Skeletal muscle satellite cell (primary cell): ENCODE data around the gene IQGAP2.

Experiments
- H3K27me3 ChIP-seq: 2 replicates; pipeline ENCODE4 v1.7.0; 2013; ENCODE audit warnings: low read length; ENCODE audit not compliant: control insufficient read depth, insufficient read depth
- H3K36me3 ChIP-seq: 2 replicates; pipeline ENCODE4 v1.7.0; 2013; ENCODE audit warnings: mild to moderate bottlenecking, control low read depth, low read length; ENCODE audit not compliant: insufficient read depth
- H3K4me1 ChIP-seq: 2 replicates; pipeline ENCODE4 v1.7.0; 2013; ENCODE audit warnings: low read length; ENCODE audit not compliant: control insufficient read depth, insufficient read depth
- H3K4me2 ChIP-seq: 2 replicates; pipeline ENCODE4 v1.7.0; 2013; ENCODE audit warnings: mild to moderate bottlenecking, low read length
- H3K4me3 ChIP-seq: 2 replicates; pipeline ENCODE4 v1.7.0; 2013; ENCODE audit warnings: low read length
- H3K9ac ChIP-seq: 2 replicates; pipeline ENCODE4 v1.7.0; 2013; ENCODE audit warnings: mild to moderate bottlenecking, low read depth, low read length, moderate library complexity
- H3K9me3 ChIP-seq: replicated peaks from 2 replicates; pipeline ENCODE4 v1.7.0; 2013; ENCODE audit warnings: mild to moderate bottlenecking, control low read depth, low read length

IQGAP2 gene

DNA sequence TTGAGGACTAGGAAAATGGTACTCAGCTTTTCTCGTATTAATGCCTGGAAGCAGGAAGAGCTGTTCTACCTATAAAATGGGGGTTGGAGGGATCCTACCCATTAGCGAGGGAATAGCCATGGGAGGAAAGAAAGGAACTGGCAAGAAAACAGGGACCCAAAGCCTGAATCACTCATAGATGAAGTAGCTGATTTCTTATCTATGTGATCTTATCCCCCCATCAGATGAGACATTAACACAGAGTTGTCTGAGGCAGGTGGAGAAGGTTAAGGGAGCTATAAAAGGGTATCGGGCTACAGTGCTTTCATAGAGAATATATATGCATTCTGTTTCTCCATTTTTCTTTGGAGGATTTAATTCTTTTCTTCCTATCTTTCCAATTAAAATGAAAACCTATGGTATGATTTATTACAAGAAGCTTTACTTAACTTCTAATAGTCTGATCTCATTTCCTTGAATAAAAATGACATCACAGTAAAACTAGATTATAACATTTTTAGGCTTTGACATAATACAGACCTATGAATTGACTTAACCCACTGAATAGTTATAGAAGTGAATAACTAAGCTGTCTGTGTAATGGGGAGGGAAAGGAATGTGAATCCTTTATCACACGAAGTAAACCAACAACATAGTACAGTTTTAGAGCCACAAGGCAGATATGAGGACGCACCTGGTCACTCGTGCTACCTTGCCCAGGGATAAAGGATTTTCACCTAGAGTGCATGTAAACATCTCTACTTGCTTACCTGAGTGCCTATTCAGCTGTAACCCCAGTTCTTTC, 39.0 kb downstream of the IQGAP2 start:
- Histone ChIP-seq H3K4me1 (no peaks in the 10 kb centered on the region), H3K36me3 (no peaks in the 10 kb centered on the region), H3K4me3 (no peak overlapping the region), H3K4me2 (no peak overlapping the region), H3K27me3 (no peaks in the 10 kb centered on the region), H3K9me3 (no peaks in the 10 kb centered on the region), H3K9ac (no peak overlapping the region)

DNA sequence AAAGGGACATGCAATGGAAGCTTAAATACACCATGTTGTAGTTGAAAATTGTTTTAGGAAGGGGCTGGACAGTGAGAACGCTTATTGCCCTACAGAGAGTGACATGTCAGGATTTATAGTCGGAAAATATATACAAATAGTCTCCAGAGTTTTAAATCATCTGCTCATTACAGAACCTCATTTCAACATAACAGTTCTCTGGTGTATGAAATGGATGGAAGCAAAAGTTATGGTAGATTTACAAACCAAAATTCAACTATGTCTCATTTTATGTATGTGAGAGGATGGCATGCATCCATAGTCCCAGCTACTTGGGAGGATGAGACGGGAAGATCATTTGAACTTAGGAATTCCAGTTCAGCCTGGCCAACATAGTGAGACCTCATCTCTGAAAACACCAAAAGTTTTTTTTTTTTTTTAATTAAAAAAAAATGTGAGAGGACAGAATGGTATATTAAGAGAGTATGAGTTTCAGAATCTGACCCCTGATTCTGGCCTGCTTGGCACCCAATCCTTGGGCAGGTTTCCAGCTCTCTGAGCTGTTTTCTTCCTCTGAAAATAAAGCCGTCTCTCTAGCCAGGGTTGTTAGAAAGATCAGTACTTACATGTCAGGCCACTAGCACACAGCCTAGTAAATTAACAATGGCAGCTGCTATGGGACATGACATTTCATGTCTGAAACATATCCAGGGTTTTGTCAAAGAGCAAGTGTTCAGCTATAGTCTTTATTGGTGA, 40.1 kb downstream of the IQGAP2 start:
- H3K36me3 ChIP-seq = no peaks in the 10 kb centered on the region
- no peaks in the 10 kb centered on the region for H3K4me1 ChIP-seq
- no peak overlapping the region for H3K9ac ChIP-seq
- H3K27me3 ChIP-seq = no peaks in the 10 kb centered on the region
- H3K9me3 ChIP-seq = no peaks in the 10 kb centered on the region
- no peak overlapping the region for H3K4me2 ChIP-seq
- no peak overlapping the region for H3K4me3 ChIP-seq

DNA sequence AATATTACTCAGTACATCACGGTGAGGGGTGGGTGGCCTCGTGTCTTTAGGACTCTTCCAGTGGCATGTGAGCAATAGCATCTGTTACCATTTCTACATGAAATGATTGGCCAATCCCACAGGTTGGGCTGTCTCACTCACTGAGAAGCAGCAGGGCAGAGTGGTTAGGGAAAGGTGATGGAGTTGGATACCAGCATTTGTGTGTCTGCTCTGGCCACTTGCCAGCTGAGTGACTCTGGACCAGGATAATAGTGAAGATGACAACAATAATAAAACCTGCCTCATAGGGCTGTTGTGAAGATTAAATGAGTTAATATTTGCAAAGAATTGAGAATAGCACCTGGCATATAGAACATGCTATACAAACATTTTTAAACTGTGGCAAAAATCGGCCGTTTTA, 42.0 kb downstream of the IQGAP2 start:
- Histone ChIP-seq H3K4me2 (no peak overlapping the region), H3K9me3 (no peaks in the 10 kb centered on the region), H3K9ac (no peak overlapping the region), H3K4me3 (no peak overlapping the region), H3K4me1 (no peaks in the 10 kb centered on the region), H3K36me3 (no peaks in the 10 kb centered on the region), H3K27me3 (peaks cover 6% of the 10 kb centered on the region)

DNA sequence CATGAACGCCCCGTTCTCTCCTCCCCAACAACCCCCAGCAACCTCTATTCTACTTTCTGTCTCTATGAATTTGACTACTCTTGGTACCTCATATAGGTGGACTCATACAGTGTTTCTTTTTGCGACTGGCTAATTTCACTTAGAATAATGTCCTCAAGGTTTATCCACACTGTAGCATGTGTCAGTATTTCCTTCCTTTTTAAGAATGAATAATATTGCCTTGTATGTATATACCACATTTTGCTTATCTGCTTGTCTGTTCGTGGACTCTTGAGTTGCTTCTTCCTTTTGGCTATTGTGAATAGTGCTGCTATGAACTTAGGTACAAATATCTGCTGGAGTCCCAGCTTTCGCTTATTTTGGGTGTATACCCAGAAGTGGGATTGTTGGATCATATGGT, 42.7 kb downstream of the IQGAP2 start:
- no peaks in the 10 kb centered on the region for H3K9me3 ChIP-seq
- H3K4me1 ChIP-seq = no peaks in the 10 kb centered on the region
- H3K36me3 ChIP-seq = no peaks in the 10 kb centered on the region
- no peak overlapping the region for H3K4me2 ChIP-seq
- no peak overlapping the region for H3K9ac ChIP-seq
- no peak overlapping the region for H3K4me3 ChIP-seq
- peaks cover 6% of the 10 kb centered on the region for H3K27me3 ChIP-seq

DNA sequence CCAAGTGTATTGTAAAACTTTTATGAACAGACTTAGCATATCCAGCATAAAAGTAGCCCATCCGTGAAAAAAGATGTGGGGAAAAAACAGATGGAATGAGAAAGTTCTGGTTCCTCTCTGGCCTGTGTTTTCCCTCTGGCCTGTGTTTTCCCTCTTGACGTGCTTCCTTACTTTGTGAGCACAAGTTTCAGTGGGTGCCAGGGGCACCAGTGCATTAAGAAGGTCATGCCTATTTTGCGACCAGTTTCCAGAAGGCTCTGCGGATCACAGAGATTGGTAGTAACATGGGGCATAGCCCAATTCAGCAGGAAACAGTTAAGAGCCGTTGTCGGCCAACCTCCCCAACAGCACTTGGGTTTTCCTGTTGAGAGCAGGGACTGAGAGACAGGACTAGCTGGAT, 43.7 kb downstream of the IQGAP2 start:
- no peak overlapping the region for H3K4me3 ChIP-seq
- H3K4me1 ChIP-seq = no peaks in the 10 kb centered on the region
- H3K9me3 ChIP-seq = no peaks in the 10 kb centered on the region
- no peak overlapping the region for H3K9ac ChIP-seq
- H3K27me3 ChIP-seq = peaks cover 6% of the 10 kb centered on the region
- no peak overlapping the region for H3K4me2 ChIP-seq
- no peaks in the 10 kb centered on the region for H3K36me3 ChIP-seq

- H3K9me3 ChIP-seq = no peaks in the 10 kb centered on the region
- no peak overlapping the region for H3K4me2 ChIP-seq
- no peak overlapping the region for H3K4me3 ChIP-seq
- no peak overlapping the region for H3K9ac ChIP-seq
- H3K36me3 ChIP-seq = no peaks in the 10 kb centered on the region
- H3K4me1 ChIP-seq = no peaks in the 10 kb centered on the region
- peaks cover 6% of the 10 kb centered on the region for H3K27me3 ChIP-seq
These were observed 46.5 kb downstream of the IQGAP2 start for GRCh38 chr5:76449606-76450005.

- no peaks in the 10 kb centered on the region for H3K4me1 ChIP-seq
- no peaks in the 10 kb centered on the region for H3K36me3 ChIP-seq
- H3K9ac ChIP-seq = no peak overlapping the region
- no peaks in the 10 kb centered on the region for H3K9me3 ChIP-seq
- peaks cover 6% of the 10 kb centered on the region for H3K27me3 ChIP-seq
- no peak overlapping the region for H3K4me3 ChIP-seq
- H3K4me2 ChIP-seq = no peak overlapping the region
These were observed 47.0 kb downstream of the IQGAP2 start for GRCh38 chr5:76450054-76450453.

DNA sequence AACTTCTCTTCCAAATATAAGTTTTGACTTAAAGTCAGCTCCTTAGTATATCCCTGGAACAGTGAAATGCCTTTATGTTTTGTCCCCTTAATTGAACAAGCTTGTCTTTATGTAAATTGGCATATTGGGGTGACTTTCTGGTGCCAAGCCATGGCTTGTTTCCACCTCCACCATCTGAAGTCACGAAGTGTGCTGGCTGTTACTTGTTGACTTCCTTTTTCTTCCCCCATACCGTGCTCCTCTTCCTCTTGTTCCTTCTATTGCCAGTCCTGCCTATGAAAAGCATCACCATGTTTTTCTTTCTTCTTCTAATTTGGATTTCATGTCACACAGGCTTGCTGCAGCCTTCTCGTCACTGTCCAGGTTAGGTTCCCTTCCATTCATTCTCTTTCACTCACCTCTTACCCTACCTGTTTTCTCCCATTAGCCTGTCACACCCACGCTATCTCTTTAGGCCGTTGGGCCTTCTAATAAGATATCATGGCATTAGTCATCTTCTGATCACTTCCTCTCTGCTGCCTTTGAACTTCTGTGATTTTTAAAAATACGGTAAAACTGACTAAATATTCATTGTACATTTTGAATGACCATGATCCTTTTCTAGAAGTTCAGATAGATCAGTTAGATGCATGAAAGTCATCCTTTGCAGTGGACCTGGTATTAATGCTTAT, 48.1 kb downstream of the IQGAP2 start:
- H3K4me1 ChIP-seq = no peaks in the 10 kb centered on the region
- no peaks in the 10 kb centered on the region for H3K36me3 ChIP-seq
- H3K4me2 ChIP-seq = no peak overlapping the region
- no peak overlapping the region for H3K9ac ChIP-seq
- no peak overlapping the region for H3K4me3 ChIP-seq
- H3K9me3 ChIP-seq = no peaks in the 10 kb centered on the region
- H3K27me3 ChIP-seq = peaks cover 6% of the 10 kb centered on the region

DNA sequence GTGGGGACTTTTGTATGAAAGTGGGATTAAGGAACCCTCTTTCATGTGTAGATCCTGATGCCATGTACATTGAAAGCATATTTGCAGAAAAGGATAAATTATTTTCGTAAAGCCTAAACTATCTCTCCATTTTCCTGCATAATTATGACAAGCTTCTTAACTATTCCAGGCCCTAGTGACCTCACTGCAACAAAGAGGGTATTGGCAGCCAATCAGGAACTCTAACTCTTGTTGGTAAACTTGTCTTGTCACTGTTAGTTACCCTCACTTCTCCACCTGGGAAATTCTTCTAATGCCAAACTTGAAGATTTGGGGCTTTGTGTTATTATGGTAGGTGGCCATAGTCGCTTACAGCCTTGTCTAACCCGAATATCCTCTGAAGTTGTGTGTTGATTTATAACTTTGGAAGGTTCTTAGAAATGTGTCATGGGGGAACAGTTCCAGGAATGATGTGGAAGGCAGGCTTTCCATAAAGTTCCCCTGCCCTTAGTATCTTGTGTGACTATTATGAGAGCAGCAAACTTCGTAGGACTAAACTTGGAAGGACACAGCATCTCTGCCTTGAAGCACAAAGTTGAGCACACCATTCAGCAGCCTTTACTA, 52.5 kb downstream of the IQGAP2 start:
- Histone ChIP-seq H3K9me3 (no peaks in the 10 kb centered on the region), H3K9ac (no peak overlapping the region), H3K36me3 (no peaks in the 10 kb centered on the region), H3K4me3 (no peak overlapping the region), H3K27me3 (no peaks in the 10 kb centered on the region), H3K4me1 (no peaks in the 10 kb centered on the region), H3K4me2 (no peak overlapping the region)

GRCh38 chr5:76456258-76456657, 53.2 kb downstream of the IQGAP2 start:
- H3K4me3 ChIP-seq = no peak overlapping the region
- no peaks in the 10 kb centered on the region for H3K27me3 ChIP-seq

DNA sequence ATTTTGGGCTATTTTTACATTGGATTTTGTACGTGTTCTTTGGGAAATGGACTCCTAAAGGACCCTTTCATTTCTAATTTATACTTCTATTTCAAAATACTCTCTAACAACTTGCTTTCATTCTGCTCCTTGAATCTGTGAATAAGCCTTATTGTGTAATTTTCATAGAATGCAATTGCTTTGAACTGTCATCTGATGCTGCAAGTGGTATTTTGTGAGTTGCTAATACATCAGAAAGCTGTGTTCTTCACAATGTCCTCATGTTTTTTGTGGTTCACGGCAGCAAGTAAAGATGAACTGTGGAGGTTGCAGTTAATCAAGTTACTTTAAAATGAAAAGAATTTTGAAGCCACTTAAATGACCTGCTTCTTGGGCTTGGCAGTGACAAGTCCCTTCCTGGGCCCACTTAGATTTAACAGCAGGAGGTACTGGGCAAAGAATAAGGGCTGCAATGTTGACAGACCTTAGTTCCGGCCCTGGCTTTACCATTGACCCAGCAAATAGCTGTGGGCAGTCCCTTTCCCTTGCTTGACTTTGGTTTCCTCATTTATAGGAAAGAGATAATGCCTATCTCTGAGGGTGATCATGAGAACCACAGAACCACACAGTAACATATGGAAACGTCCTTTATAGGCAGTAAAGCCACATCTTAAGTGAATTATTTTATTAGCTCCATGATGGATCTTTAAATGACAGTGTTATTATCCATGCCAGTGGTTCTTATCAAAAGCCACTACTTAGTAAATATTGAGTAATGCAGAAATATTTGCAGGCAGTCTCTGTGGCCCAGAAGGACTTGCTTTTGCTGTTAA, 54.8 kb downstream of the IQGAP2 start:
- no peak overlapping the region for H3K4me3 ChIP-seq
- H3K9ac ChIP-seq = no peak overlapping the region
- no peak overlapping the region for H3K4me2 ChIP-seq
- H3K36me3 ChIP-seq = no peaks in the 10 kb centered on the region
- no peaks in the 10 kb centered on the region for H3K27me3 ChIP-seq
- no peaks in the 10 kb centered on the region for H3K9me3 ChIP-seq
- no peaks in the 10 kb centered on the region for H3K4me1 ChIP-seq

More at GRCh38 chr5:76456258-76456657, 53.2 kb downstream of the IQGAP2 start:
- Histone ChIP-seq H3K9ac (no peak overlapping the region), H3K4me1 (no peaks in the 10 kb centered on the region), H3K36me3 (no peaks in the 10 kb centered on the region), H3K4me2 (no peak overlapping the region), H3K9me3 (no peaks in the 10 kb centered on the region)
